ENCODE data around the gene KLHL24.
A peak's percentile ranks its signal among the peaks of the same experiment; 100 is the strongest.
"Not testable (repeated sequence)": the region's sequence is repeated elsewhere in the genome, so short reads cannot be mapped to it uniquely, and the experiment has no call there.

Gene KLHL24

DNA sequence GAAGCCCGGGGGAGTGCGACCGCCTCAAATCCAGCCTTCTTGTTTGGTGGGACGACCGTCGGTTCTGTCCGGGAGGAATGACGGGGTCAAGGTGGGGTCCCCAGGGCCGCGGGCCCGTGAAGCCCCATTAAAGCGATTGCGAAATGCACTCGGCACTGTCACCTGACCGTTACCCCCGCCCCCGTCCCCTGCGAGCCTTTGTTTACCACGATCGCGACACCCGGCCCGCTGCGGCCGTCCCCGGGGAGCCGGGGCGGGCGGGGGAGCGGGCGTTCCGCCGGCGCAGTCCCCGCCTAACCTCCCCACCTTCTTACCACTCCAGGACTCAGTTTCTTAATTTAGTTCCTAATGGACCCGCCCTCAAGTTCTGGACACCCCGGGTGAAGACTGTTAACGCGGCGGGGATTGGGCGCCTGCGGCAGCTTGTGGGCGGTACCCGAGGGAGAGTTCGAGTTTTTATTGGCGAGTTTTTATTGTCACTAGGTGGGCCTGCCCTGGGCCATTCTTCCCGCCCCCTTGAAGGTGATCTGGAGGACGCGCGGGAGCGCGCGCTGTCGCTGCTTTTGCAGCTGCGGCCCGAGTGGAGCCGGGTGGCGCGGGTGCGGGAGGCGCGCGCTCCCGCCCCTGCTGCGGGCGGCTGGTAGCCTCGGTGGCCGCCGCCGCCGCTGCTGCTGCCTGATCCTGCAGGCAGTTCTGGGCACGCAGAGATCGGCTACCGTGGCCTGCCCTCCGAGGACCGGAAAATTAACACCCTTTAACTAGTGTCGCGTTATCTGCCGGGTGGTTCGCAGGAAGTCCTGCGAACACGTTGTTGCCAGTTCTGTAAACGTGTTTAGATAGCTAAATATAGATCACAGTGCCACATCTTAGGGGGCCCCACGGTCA is 1.0 kb downstream of the KLHL24 start:
- DNase-seq, result peak; percentile 97

DNA sequence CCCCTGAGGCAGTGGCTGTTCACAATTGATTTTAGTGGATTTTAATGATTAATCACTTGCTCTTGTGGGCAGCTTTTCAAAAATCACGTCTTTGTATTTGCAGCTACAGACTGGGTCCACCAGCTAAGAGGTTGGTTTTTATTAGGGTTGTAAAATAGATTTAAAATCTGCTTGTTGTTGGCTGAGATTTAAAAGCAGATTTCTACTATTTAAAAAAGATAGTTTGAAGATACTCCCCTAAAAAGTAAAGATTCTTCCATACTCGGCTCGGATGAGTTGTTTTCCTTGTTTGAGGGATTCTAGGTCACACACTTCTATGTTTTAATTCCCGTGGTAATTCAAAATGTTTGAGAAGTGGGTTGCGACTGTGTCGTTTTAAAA is 1.7 kb downstream of the KLHL24 start:
- no peak for DNase-seq

DNA sequence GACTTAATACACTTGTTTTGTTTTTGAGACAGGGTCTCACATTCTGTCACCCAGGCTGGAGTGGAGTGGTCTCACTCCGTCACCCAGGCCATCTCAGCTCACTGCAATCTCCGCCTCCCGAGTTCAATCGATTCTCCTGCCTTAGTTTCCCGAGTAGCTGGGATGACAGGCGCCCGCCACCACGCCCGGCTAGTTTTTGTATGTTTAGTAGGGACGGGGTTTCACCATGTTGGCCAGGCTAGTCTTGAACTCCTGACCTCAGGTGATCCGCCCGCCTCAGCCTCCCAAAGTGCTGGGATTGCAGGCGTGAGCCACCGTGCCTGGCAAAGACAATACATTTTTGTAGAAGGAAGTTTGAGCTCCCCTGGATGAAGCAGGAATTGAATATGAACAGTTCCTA is 2.2 kb downstream of the KLHL24 start:
- not testable (repeated sequence) for DNase-seq

DNA sequence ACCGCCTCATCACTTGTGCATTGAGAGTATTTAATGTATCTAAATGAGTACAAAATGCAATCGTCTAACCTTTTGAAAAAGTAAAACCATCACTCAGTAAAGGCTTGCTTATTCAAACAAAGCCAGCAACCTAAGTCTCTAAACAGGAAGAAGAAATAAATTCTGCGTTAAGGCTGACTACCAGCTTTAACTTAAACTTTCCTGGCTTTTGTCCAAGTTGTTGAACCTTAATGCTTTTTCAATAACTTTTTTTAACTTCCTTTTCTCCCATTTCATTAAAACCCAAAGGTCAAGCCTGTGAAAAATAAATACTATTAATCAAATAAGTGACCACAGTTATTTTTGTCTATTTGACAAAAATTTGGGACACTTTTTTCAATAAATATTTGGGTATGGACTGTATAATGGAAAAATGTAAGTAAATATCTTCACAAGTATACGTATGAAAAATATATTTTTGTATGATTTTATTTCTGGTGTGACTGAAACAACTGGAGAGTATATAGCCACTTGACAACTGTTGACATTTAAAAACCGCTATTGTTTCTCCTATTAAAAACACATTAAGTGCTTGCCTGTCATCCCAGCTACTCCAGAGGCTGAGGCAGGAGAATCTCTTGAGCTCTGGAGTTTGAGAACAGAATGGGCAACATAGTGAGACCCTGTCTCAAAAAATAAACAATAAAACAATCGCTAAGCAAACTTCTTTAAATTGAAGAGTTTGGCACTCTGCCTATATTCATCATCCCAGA is 2.9 kb downstream of the KLHL24 start:
- peak; percentile 5 for DNase-seq

DNA sequence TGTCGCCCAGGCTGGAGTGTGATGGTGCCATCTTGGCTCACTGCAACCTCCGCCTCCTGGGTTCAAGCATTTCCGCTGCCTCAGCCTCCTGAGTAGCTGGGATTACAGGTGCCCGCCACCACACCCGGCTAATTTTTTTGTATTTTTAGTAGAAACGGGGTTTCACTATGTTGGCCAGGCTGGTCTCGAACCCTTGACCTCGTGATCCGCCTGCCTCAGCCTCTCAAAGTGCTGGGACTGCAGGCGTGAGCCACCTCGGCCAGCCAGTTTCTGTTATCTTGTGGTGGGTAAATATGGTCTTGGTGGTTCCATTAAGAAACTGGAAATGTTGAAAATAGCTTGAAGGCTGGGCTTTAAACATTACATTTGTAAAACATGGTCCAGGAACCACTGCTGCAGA is 5.2 kb downstream of the KLHL24 start:
- not testable (repeated sequence) for DNase-seq

DNA sequence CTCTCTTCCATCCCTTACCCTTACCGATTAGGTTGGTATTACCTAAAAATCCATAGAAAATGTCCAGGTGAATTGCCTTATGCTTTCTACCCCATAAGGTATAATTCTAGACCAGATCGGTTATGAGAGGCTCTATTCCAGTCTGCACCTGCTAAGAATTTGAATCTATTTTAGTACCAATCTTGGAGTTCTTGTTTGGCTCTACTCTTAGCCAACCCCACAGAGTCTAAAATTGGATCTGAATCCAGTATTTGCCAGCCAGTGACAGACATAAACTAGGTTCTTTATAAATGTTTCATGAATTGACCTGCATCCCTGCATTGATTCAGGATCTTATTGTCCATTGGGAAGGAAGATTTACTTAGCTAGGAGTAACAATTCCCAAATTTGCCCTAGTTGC is 6.5 kb downstream of the KLHL24 start:
- no peak for DNase-seq

DNA sequence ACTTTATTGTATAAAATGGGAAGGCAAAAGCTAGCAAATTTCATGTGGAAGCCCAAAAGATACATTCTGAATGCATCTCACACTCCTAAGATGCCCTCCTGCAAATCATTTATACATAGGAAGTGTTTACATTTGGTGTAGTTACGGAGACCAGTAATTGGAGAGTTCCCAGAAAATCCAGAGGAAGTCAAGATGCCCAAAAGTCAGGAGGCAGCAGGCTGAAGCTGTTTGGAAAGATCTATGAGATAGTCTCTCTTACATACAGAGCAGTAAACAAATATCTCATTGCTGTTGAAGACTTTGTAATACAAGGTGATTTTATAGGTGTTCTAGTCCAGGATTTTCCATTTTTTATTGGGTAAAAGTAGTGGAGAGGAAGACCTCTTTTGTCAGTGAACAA is 8.8 kb downstream of the KLHL24 start:
- no peak for DNase-seq

DNA sequence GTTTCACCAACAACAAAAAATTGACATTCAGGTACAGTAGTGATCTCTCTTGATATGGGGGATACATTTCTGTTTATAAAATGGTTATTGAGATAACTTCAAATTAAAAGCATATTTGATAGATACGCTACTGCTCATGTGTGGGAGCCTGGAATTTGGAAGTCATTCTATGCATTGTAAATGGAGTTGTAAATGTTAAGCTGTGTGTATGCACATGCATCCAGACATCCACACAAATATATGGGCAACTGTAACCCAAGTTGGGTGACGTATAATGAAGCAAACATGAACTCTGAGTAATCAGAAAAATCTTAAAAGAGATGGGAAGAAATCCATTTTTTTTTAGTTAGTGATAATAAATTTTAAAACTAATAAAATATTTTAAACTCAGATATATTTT is 9.8 kb downstream of the KLHL24 start:
- DNase-seq, result no peak

DNA sequence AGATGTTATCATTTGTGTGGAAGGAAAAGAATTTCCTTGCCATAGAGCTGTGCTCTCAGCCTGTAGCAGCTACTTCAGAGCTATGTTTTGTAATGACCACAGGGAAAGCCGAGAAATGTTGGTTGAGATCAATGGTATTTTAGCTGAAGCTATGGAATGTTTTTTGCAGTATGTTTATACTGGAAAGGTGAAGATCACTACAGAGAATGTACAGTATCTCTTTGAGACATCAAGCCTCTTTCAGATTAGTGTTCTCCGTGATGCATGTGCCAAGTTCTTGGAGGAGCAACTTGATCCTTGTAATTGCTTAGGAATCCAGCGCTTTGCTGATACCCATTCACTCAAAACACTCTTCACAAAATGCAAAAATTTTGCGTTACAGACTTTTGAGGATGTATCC is 15.1 kb downstream of the KLHL24 start:
- DNase-seq, result no peak

DNA sequence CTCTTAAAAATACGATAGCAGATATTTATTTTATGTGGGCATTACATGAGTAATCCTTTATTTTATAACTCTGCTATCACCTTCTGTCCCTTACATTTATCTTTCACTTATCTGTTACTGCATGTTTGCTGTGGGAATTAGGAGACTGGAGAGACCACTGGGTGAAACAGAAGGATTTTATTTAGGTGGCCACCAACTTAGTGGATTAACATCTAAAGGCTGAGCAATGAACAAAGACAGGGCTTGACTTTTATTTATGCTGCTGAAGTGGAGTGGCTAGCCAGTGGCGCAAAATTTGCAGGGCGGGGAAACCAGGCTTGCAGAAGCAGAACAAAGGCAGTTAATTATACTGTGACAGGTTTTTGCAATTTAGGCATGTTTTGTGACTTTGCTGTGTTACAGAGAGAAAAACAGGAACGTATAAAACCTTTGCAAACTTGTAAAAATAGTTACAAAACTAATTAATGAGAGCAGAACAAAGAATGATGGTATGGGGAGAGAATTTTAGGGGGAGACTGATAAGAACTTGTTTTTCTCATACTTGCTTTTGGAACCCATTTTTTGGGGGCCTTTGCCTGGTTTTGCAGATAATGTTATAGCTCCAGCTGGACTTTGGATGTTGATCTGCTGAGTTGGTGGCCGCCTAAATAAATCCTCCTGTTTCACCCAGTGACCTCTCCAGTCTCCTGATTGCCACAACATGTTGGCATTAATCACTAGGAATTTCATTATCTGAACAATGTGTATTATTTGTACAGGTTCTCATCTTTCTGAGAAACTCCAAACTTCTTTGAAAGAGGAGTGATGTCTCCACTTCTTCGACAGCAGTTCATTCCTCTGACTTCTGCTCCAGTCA is 18.0 kb downstream of the KLHL24 start:
- no peak for DNase-seq

DNA sequence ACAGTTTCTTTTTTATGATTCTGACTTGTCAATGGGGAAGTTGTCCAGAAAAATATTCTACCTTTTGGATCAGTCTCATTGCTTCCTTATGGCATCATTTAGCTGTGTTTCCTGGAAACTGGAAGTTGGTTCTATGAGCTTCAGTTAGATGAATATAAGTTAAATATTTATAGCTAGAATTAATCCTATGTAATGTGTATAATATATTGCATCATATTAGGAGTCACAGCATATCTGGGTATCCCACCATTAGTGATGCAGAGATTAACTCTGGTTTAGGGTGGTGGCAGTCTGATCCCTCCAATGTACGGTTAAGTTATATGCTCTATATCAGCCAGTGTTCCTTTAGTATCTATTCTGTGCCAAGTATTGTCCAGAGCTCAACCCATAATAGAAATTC is 19.3 kb downstream of the KLHL24 start:
- DNase-seq, result no peak

DNA sequence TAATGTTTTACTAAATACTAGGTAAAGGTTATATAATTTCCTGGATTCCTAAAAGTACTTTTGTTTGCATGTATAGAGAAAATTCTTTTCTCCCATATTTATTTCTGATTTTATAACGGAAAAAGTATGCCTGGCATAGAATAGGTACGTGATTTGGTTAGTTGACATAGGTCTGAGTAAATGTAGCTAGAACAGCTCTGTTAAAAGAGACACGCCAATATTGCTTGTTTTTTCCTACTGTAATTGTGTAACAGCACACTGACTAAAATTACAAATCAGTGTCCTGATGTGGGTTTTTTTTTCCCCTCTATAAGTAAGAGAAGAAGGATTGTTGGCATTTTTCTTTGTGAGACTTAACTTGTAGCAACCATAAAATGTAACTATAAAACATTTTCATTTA is 26.7 kb downstream of the KLHL24 start:
- DNase-seq, result no peak

DNA sequence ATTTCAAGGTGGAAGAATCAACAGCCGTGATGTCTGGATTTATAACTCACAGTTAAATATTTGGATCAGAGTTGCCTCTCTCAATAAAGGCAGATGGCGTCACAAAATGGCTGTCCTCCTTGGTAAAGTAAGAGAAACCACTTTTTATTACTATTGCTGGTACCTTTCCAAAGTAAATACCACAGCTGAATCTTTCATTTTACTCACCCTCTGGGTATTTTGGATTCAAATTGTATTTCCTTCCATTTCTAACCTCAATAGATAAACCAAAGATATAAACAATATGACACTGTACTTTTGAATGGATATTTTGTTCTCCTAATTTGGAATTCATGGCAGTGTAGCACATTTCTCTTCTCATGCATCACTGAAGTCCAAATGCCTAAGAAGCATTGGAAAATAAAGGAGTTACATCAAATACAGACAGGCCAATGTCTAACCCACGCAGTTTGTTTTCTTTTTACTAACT is 29.5 kb downstream of the KLHL24 start:
- DNase-seq, result no peak

DNA sequence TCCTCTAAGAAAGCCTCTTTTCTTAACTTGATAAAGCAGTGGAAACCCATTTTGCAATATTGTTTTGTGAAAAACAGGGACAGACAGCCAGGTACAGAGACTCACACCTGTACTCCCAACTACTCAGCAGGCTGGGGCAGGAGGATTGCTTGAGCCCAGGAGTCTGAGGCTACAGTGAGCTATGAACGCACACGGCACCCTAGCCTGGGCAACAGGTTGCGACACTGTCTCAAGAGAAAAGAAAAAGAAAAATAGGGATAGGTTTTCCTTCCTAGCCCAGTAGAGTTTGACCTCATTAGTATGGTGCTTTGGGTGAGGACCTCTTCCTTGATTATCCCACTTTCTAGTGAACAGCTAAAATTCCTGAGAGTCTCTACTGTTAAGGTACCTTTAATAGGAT is 44.6 kb downstream of the KLHL24 start:
- no peak for DNase-seq

DNA sequence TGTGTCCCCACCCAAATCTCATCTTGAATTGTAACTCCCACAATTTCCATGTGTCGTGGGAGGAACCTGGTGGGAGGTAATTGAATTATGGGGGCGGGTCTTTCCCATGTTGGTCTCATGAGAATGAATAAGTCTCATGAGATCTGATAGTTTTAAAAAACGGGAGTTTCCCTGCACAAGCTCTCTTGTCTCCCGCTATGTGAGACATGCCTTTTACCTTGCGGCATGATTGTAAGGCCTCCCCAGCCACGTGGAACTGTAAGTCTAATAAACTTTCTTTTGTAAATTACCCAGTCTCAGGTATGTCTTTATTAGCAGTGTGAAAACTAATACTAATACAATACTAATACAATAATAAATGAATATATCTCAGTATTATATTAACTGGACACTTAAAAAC is 52.3 kb downstream of the KLHL24 start:
- no peak for DNase-seq

DNA sequence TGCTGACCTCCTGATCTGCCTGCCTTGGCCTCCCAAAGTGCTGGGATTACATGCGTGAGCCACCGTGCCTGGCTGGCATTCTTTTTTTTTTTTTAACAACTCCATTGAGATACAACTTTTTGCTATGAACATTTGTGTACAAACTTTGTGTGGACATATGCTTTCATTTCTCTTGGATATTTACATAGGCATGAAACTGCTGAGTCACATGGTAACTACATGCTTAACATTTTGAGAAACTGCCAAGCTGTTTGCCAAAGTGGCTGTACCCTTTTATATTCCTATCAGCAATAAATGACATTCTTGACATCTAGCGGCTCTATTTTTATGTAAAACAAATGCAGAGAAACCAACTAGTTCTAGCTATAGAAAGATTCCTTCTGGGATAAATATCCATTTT is 53.5 kb downstream of the KLHL24 start:
- no peak for DNase-seq

DNA sequence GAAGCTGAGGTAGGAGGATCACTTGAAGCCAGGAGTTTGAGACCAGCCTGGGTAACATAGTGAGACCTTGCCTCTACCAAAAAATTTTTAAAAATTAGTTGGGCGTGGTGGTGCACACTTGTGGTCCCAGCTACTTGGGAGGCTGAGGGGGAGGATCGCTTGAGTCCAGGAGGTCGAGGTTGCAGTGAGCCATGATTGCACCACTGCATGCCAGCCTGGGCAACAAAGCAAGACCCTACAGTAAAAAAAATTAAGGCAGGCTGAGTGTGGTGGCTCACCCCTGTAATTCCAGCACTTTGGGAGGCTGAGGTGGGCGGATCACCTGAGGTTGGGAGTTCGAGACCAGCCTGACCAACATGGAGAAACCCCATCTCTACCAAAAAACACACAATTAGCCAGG is 54.2 kb downstream of the KLHL24 start:
- not testable (repeated sequence) for DNase-seq

DNA sequence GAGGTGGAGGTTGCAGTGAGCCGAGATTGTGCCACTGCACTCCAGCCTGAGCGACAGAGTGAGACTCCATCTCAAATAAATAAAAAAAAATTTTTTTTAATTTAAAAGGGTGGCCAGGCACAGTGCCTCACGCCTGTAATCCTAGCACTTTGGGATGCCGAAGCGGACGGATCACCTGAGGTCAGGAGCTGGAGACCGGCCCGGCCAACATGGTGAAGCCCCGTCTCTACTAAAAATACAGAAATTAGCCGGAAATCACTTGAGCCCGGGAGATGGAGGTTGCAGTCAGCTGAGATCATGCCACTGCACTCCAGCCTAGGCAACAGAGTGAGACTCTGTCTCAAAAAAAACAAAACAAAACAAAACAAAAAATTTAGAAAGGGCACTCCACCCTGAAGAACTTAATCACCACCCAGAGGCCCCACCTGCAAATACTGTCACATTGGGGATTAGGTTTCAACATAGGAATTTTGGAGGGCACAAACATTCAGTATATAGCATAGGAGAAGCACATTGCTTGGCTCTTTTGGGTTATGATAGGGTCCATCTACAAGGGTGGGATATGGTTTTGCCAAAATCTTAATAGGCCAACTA is 55.1 kb downstream of the KLHL24 start:
- DNase-seq, result no peak

DNA sequence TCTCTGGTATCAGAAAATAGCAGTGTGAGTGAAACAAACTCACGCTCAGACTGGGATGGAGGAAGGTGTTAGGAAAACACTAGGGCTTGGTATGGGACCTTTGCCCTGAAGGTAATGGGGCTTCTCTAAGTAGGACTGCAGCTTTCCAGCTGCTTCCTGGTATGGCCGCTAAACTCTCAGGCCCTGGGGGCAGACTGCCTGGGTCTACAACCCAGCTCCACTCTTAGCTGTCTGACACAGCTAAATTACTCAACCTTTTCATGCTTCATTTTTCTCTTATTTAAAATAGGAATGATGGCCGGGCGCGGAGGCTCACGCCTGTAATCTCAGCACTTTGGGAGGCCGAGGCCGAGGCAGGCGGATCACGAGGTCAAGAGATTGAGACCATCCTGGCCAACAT is 57.0 kb downstream of the KLHL24 start:
- DNase-seq, result no peak

DNA sequence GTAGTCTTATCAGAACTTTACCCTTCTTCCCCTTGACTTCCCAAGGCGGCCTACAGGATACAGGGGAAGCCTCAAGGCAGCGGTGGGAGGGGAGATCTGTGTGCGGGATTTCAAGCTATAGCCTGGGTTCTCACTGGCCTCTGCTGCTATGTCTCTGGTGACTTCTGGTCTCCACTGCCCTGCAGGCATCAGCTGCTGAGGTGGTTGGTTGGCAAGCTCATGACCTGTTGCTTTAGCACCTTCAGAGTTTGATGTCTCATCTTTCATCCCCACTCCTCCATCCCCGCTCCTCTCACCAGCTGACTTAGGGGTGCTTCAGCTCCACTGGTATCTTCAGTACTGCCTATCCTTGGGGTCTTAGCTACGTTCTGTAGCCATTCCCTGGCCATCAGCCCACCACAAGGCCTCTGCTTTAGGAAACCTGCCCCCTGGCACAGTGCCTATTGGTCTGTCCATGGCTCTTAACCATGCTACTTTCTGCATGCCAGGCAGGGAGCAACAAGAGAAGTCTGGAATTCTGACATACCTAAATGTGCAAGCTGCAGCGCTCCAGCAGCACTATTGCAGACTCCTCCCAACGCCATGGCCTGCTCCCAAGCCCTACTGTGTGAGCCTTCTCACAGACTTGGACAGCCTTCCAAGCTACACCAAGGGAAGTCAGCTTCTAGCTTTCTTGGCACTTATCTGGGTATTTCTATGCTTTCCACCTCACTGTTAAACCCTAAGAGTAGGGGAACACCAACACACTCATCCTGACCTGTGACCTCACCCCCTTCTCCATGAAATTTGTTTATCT is 60.3 kb downstream of the KLHL24 start:
- DNase-seq, result no peak

DNA sequence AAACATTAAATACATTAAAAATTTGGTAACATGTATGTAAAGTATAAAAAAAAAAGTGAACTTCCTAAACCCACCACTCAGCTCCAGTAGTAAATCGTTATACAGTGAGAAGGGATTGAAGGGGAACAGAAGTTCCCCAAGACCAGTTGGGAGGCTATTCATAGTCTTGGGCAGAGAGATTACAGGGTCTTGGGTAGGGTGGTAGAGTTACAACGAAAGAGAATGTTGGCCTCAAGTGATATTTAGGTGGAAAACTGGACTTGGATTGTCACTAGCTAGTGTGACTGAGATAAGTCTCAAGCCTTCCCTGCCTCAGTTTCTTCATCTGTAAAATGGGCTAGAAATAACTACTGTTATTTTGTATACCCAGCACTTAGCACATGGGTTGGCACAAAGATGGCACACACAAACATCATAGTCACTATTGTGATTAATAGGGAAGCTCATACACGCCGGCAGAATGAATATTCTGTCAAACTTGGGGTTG is 61.7 kb downstream of the KLHL24 start:
- no peak for DNase-seq

Data from inflammatory macrophage treated with lipopolysaccharide for 4 hours (primary cell).